H1 (cell line): ENCODE results near the gene DCP1A. TPM values are rescaled to one million over a fixed set of nuclear protein-coding genes. Genes with fewer than 3 reads are reported as not detected.

Source experiments
- CTCF ChIA-PET: fragments of 300-600 bp; sonication (Branson Sonifier 250); formaldehyde crosslinking; loops from one replicate; lab custom pipeline; 2021; ENCODE audit not compliant: partially characterized antibody; lab: Charles Lee
- POLR2A ChIA-PET: fragments of 300-600 bp; sonication (Branson Sonifier 250); formaldehyde crosslinking; loops from one replicate; lab custom pipeline; 2021; ENCODE audit warnings: inconsistent platforms; ENCODE audit not compliant: partially characterized antibody; lab: Charles Lee
- DNase-seq, 2 experiments: peaks; one replicate each; pipeline versions ENCODE4 v3.0.0 to v3.0.0-alpha.2; 2010 to 2022; ENCODE audit warnings: low spot score in 2 of 2, low read depth in 1 of 2, mixed read lengths in 1 of 2
- FAIRE-seq: peaks from 2 replicates; lab custom pipeline; 2011; peaks lifted over from hg19 to GRCh38; lab: Jason Lieb, UNC
- H2AFZ ChIP-seq: 2 replicates; pipeline ENCODE4 v1.8.1; 2012; ENCODE audit warnings: low read length, inconsistent platforms
- H2AK5ac ChIP-seq: 2 replicates; pipeline ENCODE4 v1.6.1; 2013; ENCODE audit warnings: low read depth, low read length
- H2BK120ac ChIP-seq: replicated peaks from 2 replicates; pipeline ENCODE3; 2013; ENCODE audit warnings: low read depth, low read length, inconsistent platforms
- H2BK12ac ChIP-seq: 2 replicates; pipeline ENCODE4 v1.6.1; 2013; ENCODE audit warnings: low read depth, low read length
- H2BK15ac ChIP-seq: 2 replicates; pipeline ENCODE4 v1.6.1; 2013; ENCODE audit warnings: low read length
- H2BK20ac ChIP-seq: 2 replicates; pipeline ENCODE4 v1.6.1; 2013; ENCODE audit warnings: low read length
- H2BK5ac ChIP-seq: 2 replicates; pipeline ENCODE4 v1.6.1; 2013; ENCODE audit warnings: low read depth, low read length
- H3K14ac ChIP-seq: 2 replicates; pipeline ENCODE4 v1.6.1; 2013; ENCODE audit warnings: inconsistent platforms; ENCODE audit not compliant: insufficient read length
- H3K18ac ChIP-seq: 2 replicates; pipeline ENCODE4 v1.6.1; 2013; ENCODE audit warnings: low read length; ENCODE audit errors: extremely low read depth
- H3K23ac ChIP-seq: 2 replicates; pipeline ENCODE4 v1.6.1; 2013; ENCODE audit warnings: inconsistent platforms; ENCODE audit not compliant: insufficient read length
- H3K23me2 ChIP-seq: 2 replicates; pipeline ENCODE4 v1.6.1; 2013; ENCODE audit warnings: low read depth, low read length
- H3K27ac ChIP-seq: 2 replicates; pipeline ENCODE4 v1.6.1; 2011; ENCODE audit warnings: low read depth, low read length, inconsistent platforms
- H3K27me3 ChIP-seq, 4 experiments: replicated peaks in 1 of 4; 1 replicate in 1 of 4; 2 replicates in 3 of 4; pipeline versions ENCODE4 v1.6.1 to v1.8.1; 2011 to 2013; ENCODE audit warnings: low read length in 3 of 4, mild to moderate bottlenecking in 3 of 4, inconsistent platforms in 2 of 4, mixed read lengths in 2 of 4, moderate library complexity in 1 of 4; ENCODE audit not compliant: control insufficient read depth in 3 of 4, insufficient read depth in 3 of 4; ENCODE audit errors: extremely low read depth in 1 of 4
- H3K36me3 ChIP-seq, 4 experiments: 2 replicates each; pipeline versions ENCODE4 v1.6.1 to v1.8.1; 2011 to 2013; ENCODE audit warnings: mild to moderate bottlenecking in 4 of 4, low read length in 3 of 4, moderate library complexity in 2 of 4, control low read depth in 1 of 4, inconsistent platforms in 1 of 4; ENCODE audit not compliant: insufficient read depth in 4 of 4, control insufficient read depth in 2 of 4
- H3K4ac ChIP-seq: replicated peaks from 2 replicates; pipeline ENCODE3; 2013; ENCODE audit warnings: low read length, low read depth, mixed read lengths, inconsistent platforms; ENCODE audit not compliant: insufficient read length
- H3K4me1 ChIP-seq, 4 experiments: replicated peaks in 1 of 4; 1 replicate in 1 of 4; 2 replicates in 3 of 4; pipeline versions ENCODE4 v1.6.1 to v1.8.1; 2011 to 2013; ENCODE audit warnings: low read length in 3 of 4, inconsistent platforms in 2 of 4, mixed read lengths in 1 of 4; ENCODE audit not compliant: insufficient read depth in 4 of 4, control insufficient read depth in 3 of 4
- H3K4me2 ChIP-seq, 2 experiments: 2 replicates each; pipeline versions ENCODE4 v1.6.1 to v1.8.1; 2011 to 2013; ENCODE audit warnings: low read depth in 2 of 2, low read length in 2 of 2, control low read depth in 1 of 2, inconsistent platforms in 1 of 2, mild to moderate bottlenecking in 1 of 2; ENCODE audit not compliant: insufficient read depth in 1 of 2
- H3K4me3 ChIP-seq, 4 experiments: fragments of 200-600, 300-600 bp in 1 of 4; sonication (generic), shearing (Covaris generic), sonication (Bioruptor Twin) in 1 of 4; 2 replicates each; pipeline versions ENCODE4 v1.5.1 to v1.8.1; 2011 to 2016; ENCODE audit warnings: low read length in 4 of 4, low read depth in 3 of 4, control low read depth in 2 of 4, inconsistent platforms in 2 of 4, mild to moderate bottlenecking in 2 of 4, mixed read lengths in 1 of 4, moderate library complexity in 1 of 4; ENCODE audit not compliant: insufficient read depth in 2 of 4; ENCODE audit errors: extremely low read depth in 1 of 4
- H3K56ac ChIP-seq: replicated peaks from 2 replicates; pipeline ENCODE3; 2013; ENCODE audit warnings: low read depth, mild to moderate bottlenecking, mixed read lengths, low read length, inconsistent platforms; ENCODE audit not compliant: insufficient read length
- H3K79me1 ChIP-seq: 2 replicates; pipeline ENCODE4 v1.6.1; 2013; ENCODE audit warnings: low read depth, low read length, control low read depth
- H3K79me2 ChIP-seq, 2 experiments: 2 replicates each; pipeline versions ENCODE4 v1.6.1 to v1.8.1; 2012 to 2013; ENCODE audit warnings: low read length in 2 of 2, mild to moderate bottlenecking in 2 of 2, inconsistent platforms in 1 of 2; ENCODE audit not compliant: insufficient read depth in 2 of 2, control insufficient read depth in 1 of 2
- H3K9ac ChIP-seq, 4 experiments: replicated peaks in 1 of 4; 1 replicate in 1 of 4; 2 replicates in 3 of 4; pipeline versions ENCODE4 v1.6.1 to v1.8.1; 2011 to 2013; ENCODE audit warnings: low read depth in 3 of 4, low read length in 3 of 4, control low read depth in 2 of 4, mild to moderate bottlenecking in 2 of 4, moderate library complexity in 2 of 4, inconsistent platforms in 1 of 4; ENCODE audit errors: extremely low read depth in 1 of 4
- H3K9me3 ChIP-seq, 2 experiments: 2 replicates each; pipeline versions ENCODE4 v1.6.1 to v1.8.1; 2012 to 2013; ENCODE audit warnings: mild to moderate bottlenecking in 2 of 2, moderate library complexity in 2 of 2, control low read depth in 1 of 2, inconsistent platforms in 1 of 2, low read depth in 1 of 2, low read length in 1 of 2, mixed read lengths in 1 of 2; ENCODE audit not compliant: insufficient read depth in 2 of 2
- H4K20me1 ChIP-seq, 2 experiments: replicated peaks in 1 of 2; 2 replicates each; pipeline versions ENCODE3 to v1.8.1; 2011 to 2013; ENCODE audit warnings: inconsistent platforms in 2 of 2, low read length in 2 of 2, mild to moderate bottlenecking in 1 of 2; ENCODE audit not compliant: insufficient read depth in 2 of 2, control insufficient read depth in 1 of 2
- H4K5ac ChIP-seq: 2 replicates; pipeline ENCODE4 v1.6.1; 2013; ENCODE audit warnings: low read length, low read depth, mixed read lengths, inconsistent platforms; ENCODE audit not compliant: insufficient read length
- H4K8ac ChIP-seq: 2 replicates; pipeline ENCODE4 v1.8.0; 2013; ENCODE audit warnings: mild to moderate bottlenecking, moderate library complexity, low read length, inconsistent platforms; ENCODE audit not compliant: insufficient read depth; ENCODE audit errors: extremely low read depth
- H4K91ac ChIP-seq: replicated peaks from 2 replicates; pipeline ENCODE3; 2013; ENCODE audit warnings: low read length, mixed read lengths, inconsistent platforms; ENCODE audit not compliant: insufficient read length
- ATF2 ChIP-seq: IDR thresholded peaks from 2 replicates; pipeline ENCODE4 v1.6.1; 2012; ENCODE audit warnings: low read length, inconsistent platforms
- BACH1 ChIP-seq: IDR thresholded peaks from 2 replicates; pipeline ENCODE4 v1.6.1; 2012; ENCODE audit warnings: low read length, improper control_type of control experiment
- CBX5 ChIP-seq: fragments of 300-800, 300-1000 bp; sonication (generic); IDR thresholded peaks from 2 replicates; pipeline ENCODE4 v1.7.1; 2016; ENCODE audit warnings: antibody characterized with exemption, low read length, low read depth
- CEBPB ChIP-seq: IDR thresholded peaks from 2 replicates; pipeline ENCODE4 v1.6.1; 2012; ENCODE audit warnings: low read depth, low read length
- EGR1 ChIP-seq: IDR thresholded peaks from 2 replicates; pipeline ENCODE4 v1.6.1; 2011; ENCODE audit warnings: low read depth, low read length, borderline replicate concordance
- FOSL1 ChIP-seq: IDR thresholded peaks from 2 replicates; pipeline ENCODE4 v1.6.1; 2011; ENCODE audit warnings: mild to moderate bottlenecking, low read depth, low read length, moderate library complexity; ENCODE audit not compliant: insufficient read depth
- GABPA ChIP-seq: IDR thresholded peaks from 2 replicates; pipeline ENCODE4 v1.6.1; 2011; ENCODE audit warnings: mild to moderate bottlenecking, low read length, moderate library complexity, borderline replicate concordance; ENCODE audit not compliant: insufficient read depth
- RBBP5 ChIP-seq: IDR thresholded peaks from 2 replicates; pipeline ENCODE4 v1.7.1; 2012; ENCODE audit warnings: low read depth, mild to moderate bottlenecking, inconsistent platforms, low read length, moderate library complexity, borderline replicate concordance
- SIX5 ChIP-seq: IDR thresholded peaks from 2 replicates; pipeline ENCODE4 v1.6.1; 2011; ENCODE audit warnings: mild to moderate bottlenecking, low read depth, low read length
- SP2 ChIP-seq: IDR thresholded peaks from 2 replicates; pipeline ENCODE4 v1.6.1; 2012; ENCODE audit warnings: mild to moderate bottlenecking, low read length, inconsistent platforms
- ZNF274 ChIP-seq: IDR thresholded peaks from 2 replicates; pipeline ENCODE4 v1.7.0; 2012; ENCODE audit warnings: low read length, borderline replicate concordance; ENCODE audit errors: extremely low read depth
- WGBS, 2 experiments: shearing (Covaris generic) in 1 of 2; methylation state at CpG; one replicate each; pipeline versions ENCODE4 v1.1.6 to v1.1.7; 2013 to 2015; ENCODE audit warnings: low lambda C conversion rate in 2 of 2, mixed read lengths in 2 of 2, inconsistent platforms in 1 of 2, low coverage in 1 of 2, missing lambda C conversion rate in 1 of 2; ENCODE audit not compliant: insufficient replicate concordance in 2 of 2, insufficient coverage in 1 of 2, insufficient read length in 1 of 2; ENCODE audit errors: extremely low coverage in 1 of 2, missing lambda C conversion rate in 1 of 2; 5-methylcytosine and 5-hydroxymethylcytosine counted together
- polyA plus RNA-seq, 7 experiments: library from polyadenylated mRNA; depleted of rRNA in 3 of 7; stranded (reverse) in 5 of 7; unstranded in 2 of 7; fragments of >200 nt in 5 of 7; fragments of 200-250 nt in 2 of 7; gene quantifications; 1 replicate in 5 of 7; 2 replicates in 1 of 7; 4 replicates in 1 of 7; pipeline versions ENCODE4 v1.2.1 to v1.2.3, GENCODE V29; 2011 to 2013; ENCODE audit warnings: missing spikeins in 2 of 7, mixed read lengths in 2 of 7
- total RNA-seq: library from RNA; stranded (reverse); fragmentation: NEBNext Ultra II Directional; extraction: Animal tissue kit (Norgen Biotek cat#: 25700); gene quantifications from 2 replicates; pipeline ENCODE4 v1.2.1, GENCODE V29; 2021

DCP1A gene
- total and polyA plus RNA-seq, 2 of the 8 experiments (the other 6 are each of a cell fraction or from before 2014, with no cell fraction given), result 13.2 to 15.9 TPM

GRCh38 chr3:53382106-53382505, 34.8 kb upstream of the DCP1A start:
- Histone ChIP-seq H3K9ac (no peak overlapping the region), H3K23me2 (no peaks in the 10 kb centered on the region), H4K20me1 (no peaks in the 10 kb centered on the region), H3K27ac (no peak overlapping the region), H3K56ac (no peak overlapping the region), H3K18ac (no peak overlapping the region), H2BK15ac (no peak overlapping the region), H4K91ac (no peak overlapping the region), H3K23ac (no peak overlapping the region), H3K14ac (no peak overlapping the region), H2BK120ac (no peak overlapping the region), H3K4me1 (no peaks in the 10 kb centered on the region), H2BK12ac (no peak overlapping the region), H2BK5ac (no peak overlapping the region), H3K79me1 (no peaks in the 10 kb centered on the region), H2AK5ac (no peak overlapping the region), H3K79me2 (no peaks in the 10 kb centered on the region), H3K4me3 (no peak overlapping the region), H3K9me3 (no peaks in the 10 kb centered on the region), H4K5ac (no peak overlapping the region), H3K4me2 (no peak overlapping the region), H2AFZ (no peak overlapping the region), H2BK20ac (no peak overlapping the region), H4K8ac (no peak overlapping the region), H3K36me3 (no peaks in the 10 kb centered on the region), H3K4ac (no peak overlapping the region), H3K27me3 (0 out of 7 replicates have a peak, but pooled peaks cover 0 to 1% (median 0%) of the 10 kb centered on the region in 4 experiments)
- CTCF ChIA-PET, result interaction anchor here (1.1 to 1.2 kb wide), 2 partner anchors 10 to 375 kb away, joined by 3 to 4 read pairs; no protein-coding TSS in a partner anchor
- POLR2A ChIA-PET, result no interaction called here
- TF ChIP-seq CBX5 (no peak), RBBP5 (no peak), ZNF274 (no peak), FOSL1 (no peak), CEBPB (no peak), ATF2 (no peak), GABPA (no peak), BACH1 (no peak), SP2 (no peak), SIX5 (no peak), EGR1 (no peak)
- DNase-seq, result no peak
- WGBS, 2 experiments, result 89% methylated on average over 4 of the region's 4 CpGs; no CpG with 5 or more reads in 1 of the 2 experiments
- no peak for FAIRE-seq
